Measurements from ENCODE around the gene RAB40C. TPM values are rescaled to one million over a fixed set of nuclear protein-coding genes. Genes with fewer than 3 reads are reported as not detected.

The RAB40C gene
- total RNA-seq, 1 experiment from 2014 or later: 22.5 TPM

- TF ChIP-seq, protein P1, sequence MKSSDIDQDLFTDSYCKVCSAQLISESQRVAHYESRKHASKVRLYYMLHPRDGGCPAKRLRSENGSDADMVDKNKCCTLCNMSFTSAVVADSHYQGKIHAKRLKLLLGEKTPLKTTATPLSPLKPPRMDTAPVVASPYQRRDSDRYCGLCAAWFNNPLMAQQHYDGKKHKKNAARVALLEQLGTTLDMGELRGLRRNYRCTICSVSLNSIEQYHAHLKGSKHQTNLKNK (CRISPR knock-in tag; IDR thresholded peaks at IDR 0.05): no peak
- TF ChIP-seq GTF2I (CRISPR knock-in tag; conservative IDR thresholded peaks at IDR 0.05): no peak
- no peak for TF ChIP-seq CREB1 (CRISPR knock-in tag; IDR thresholded peaks at IDR 0.05)
- no peak for TF ChIP-seq ESRRA (CRISPR knock-in tag; IDR thresholded peaks at IDR 0.05; ENCODE audit: borderline replicate concordance)
- TF ChIP-seq TEAD1 (CRISPR knock-in tag; IDR thresholded peaks at IDR 0.05): peak; percentile 68; the same call in 1 of the 2 replicates
- TF ChIP-seq USF1 (CRISPR knock-in tag; IDR thresholded peaks at IDR 0.05): 0 out of 2 replicates have a peak, but pooled peaks have one; percentile 50
- TF ChIP-seq TCF7 (CRISPR knock-in tag; IDR thresholded peaks at IDR 0.05; ENCODE audit: low read depth): no peak
- TF ChIP-seq SOX15 (CRISPR knock-in tag; IDR thresholded peaks at IDR 0.05): no peak
- no peak for TF ChIP-seq MXD4 (CRISPR knock-in tag; IDR thresholded peaks at IDR 0.05; ENCODE audit: borderline replicate concordance)
- TF ChIP-seq ZNF232 (CRISPR knock-in tag; IDR thresholded peaks at IDR 0.05): no peak
- TF ChIP-seq ZNF671 (CRISPR knock-in tag; IDR thresholded peaks at IDR 0.05): no peak
- TF ChIP-seq USF2 (CRISPR knock-in tag; IDR thresholded peaks at IDR 0.05): peak; percentile 35; the same call in 1 of the 2 replicates
- TF ChIP-seq NR2C2 (CRISPR knock-in tag; IDR thresholded peaks at IDR 0.05): peak; percentile 54; the same call in 1 of the 2 replicates
- no peak for TF ChIP-seq NFATC4 (CRISPR knock-in tag; IDR thresholded peaks at IDR 0.05)
- TF ChIP-seq, protein P2, sequence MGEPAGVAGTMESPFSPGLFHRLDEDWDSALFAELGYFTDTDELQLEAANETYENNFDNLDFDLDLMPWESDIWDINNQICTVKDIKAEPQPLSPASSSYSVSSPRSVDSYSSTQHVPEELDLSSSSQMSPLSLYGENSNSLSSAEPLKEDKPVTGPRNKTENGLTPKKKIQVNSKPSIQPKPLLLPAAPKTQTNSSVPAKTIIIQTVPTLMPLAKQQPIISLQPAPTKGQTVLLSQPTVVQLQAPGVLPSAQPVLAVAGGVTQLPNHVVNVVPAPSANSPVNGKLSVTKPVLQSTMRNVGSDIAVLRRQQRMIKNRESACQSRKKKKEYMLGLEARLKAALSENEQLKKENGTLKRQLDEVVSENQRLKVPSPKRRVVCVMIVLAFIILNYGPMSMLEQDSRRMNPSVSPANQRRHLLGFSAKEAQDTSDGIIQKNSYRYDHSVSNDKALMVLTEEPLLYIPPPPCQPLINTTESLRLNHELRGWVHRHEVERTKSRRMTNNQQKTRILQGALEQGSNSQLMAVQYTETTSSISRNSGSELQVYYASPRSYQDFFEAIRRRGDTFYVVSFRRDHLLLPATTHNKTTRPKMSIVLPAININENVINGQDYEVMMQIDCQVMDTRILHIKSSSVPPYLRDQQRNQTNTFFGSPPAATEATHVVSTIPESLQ (CRISPR knock-in tag; IDR thresholded peaks at IDR 0.05): no peak
- no peak for TF ChIP-seq CDX4 (CRISPR knock-in tag; IDR thresholded peaks at IDR 0.05; ENCODE audit: borderline replicate concordance)
- no peak for TF ChIP-seq FOXJ3 (CRISPR knock-in tag; IDR thresholded peaks at IDR 0.05; ENCODE audit: borderline replicate concordance)
Observed at GRCh38 chr16:636206-637080, 46.6 kb downstream of the RAB40C start, which contains the start of gene METTL26 (continued).

- Mint-ChIP-seq H3K9me3 (no peaks in the 10 kb centered on the region), H3K27me3 (ENCODE audit: low read depth) (peaks cover 4% of the 10 kb centered on the region; the same call in 1 of the 2 replicates), H3K27ac (peak overlapping the region; percentile 70), H3K4me1 (peaks cover 19% of the 10 kb centered on the region), H3K4me3 (peak overlapping the region; percentile 97), H3K36me3 (no peaks in the 10 kb centered on the region)
- POLR2A ChIA-PET: interaction anchor here (0.8 to 1.5 kb wide), 4 partner anchors 11 to 30 kb away, joined by 3 to 7 read pairs (median 5); partner anchors contain the start of genes RHOT2 and WDR90
- DNase-seq (ENCODE audit: low spot score) (peak; percentile 91), ATAC-seq (peak; percentile 19)
- CTCF ChIA-PET: interaction anchor here (0.5 to 4.0 kb wide), 17 partner anchors 11 to 284 kb away, joined by 3 to 37 read pairs (median 7); partner anchors contain the start of genes RHBDL1, RHOT2 and WDR90
- TF ChIP-seq ZNF416 (CRISPR knock-in tag; IDR thresholded peaks at IDR 0.05): no peak
- TF ChIP-seq, protein P3, sequence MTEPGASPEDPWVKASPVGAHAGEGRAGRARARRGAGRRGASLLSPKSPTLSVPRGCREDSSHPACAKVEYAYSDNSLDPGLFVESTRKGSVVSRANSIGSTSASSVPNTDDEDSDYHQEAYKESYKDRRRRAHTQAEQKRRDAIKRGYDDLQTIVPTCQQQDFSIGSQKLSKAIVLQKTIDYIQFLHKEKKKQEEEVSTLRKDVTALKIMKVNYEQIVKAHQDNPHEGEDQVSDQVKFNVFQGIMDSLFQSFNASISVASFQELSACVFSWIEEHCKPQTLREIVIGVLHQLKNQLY (CRISPR knock-in tag; IDR thresholded peaks at IDR 0.05): no peak
- no peak for TF ChIP-seq ZBTB21 (CRISPR knock-in tag; IDR thresholded peaks at IDR 0.05; ENCODE audit: borderline replicate concordance)
- TF ChIP-seq ZBTB43 (CRISPR knock-in tag; IDR thresholded peaks at IDR 0.05): no peak
- TF ChIP-seq RELA (CRISPR knock-in tag; IDR thresholded peaks at IDR 0.05; ENCODE audit: borderline replicate concordance): no peak
- TF ChIP-seq JAZF1 (CRISPR knock-in tag; IDR thresholded peaks at IDR 0.05): no peak
Observed at GRCh38 chr16:637081-638018, 47.5 kb downstream of the RAB40C start.

Measured in WTC11 (cell line).